Measurements from ENCODE around the gene TBC1D22A. TPM values are rescaled to one million over a fixed set of nuclear protein-coding genes. Genes with fewer than 3 reads are reported as not detected.
A peak's percentile ranks its signal among the peaks of the same experiment; 100 is the strongest.

The TBC1D22A gene
- total RNA-seq, 1 donor from 2014 or later: 14.3 TPM

- H3K4me3 Mint-ChIP-seq: no peak overlapping the region
- no peaks in the 10 kb centered on the region for H3K36me3 Mint-ChIP-seq (ENCODE audit: low read depth)
- no peak for TF ChIP-seq CTCF (conservative IDR thresholded peaks at IDR 0.05)
- H3K9me3 Mint-ChIP-seq: no peaks in the 10 kb centered on the region
- no peaks in the 10 kb centered on the region for H3K27me3 Mint-ChIP-seq (ENCODE audit: low read depth)
- H3K27ac Mint-ChIP-seq (ENCODE audit: unreplicated experiment): no peak overlapping the region
- no peak for DNase-seq (ENCODE audit: low read depth, low spot score)
- peaks cover 22% of the 10 kb centered on the region for H3K4me1 Mint-ChIP-seq
These were observed 174.7 kb downstream of the TBC1D22A start for GRCh38 chr22:46937185-46937584.

GRCh38 chr22:46937939-46938338 lies 175.5 kb downstream of the TBC1D22A start:
- Mint-ChIP-seq H3K4me3 (no peak overlapping the region), H3K27ac (ENCODE audit: unreplicated experiment) (no peak overlapping the region)

GRCh38 chr22:46941968-46942798 lies 179.7 kb downstream of the TBC1D22A start:
- Mint-ChIP-seq H3K4me3 (no peak overlapping the region), H3K27me3 (ENCODE audit: low read depth) (no peaks in the 10 kb centered on the region), H3K27ac (ENCODE audit: unreplicated experiment) (no peak overlapping the region), H3K9me3 (no peaks in the 10 kb centered on the region), H3K36me3 (ENCODE audit: low read depth) (no peaks in the 10 kb centered on the region), H3K4me1 (peaks cover 5% of the 10 kb centered on the region)
- no peak for DNase-seq (ENCODE audit: low read depth, low spot score)
- no peak for TF ChIP-seq CTCF (conservative IDR thresholded peaks at IDR 0.05)

More at GRCh38 chr22:46937939-46938338, 175.5 kb downstream of the TBC1D22A start:
- no peak for TF ChIP-seq CTCF (conservative IDR thresholded peaks at IDR 0.05)
- Mint-ChIP-seq H3K27me3 (ENCODE audit: low read depth) (no peaks in the 10 kb centered on the region), H3K36me3 (ENCODE audit: low read depth) (no peaks in the 10 kb centered on the region), H3K4me1 (peaks cover 22% of the 10 kb centered on the region), H3K9me3 (no peaks in the 10 kb centered on the region)
- DNase-seq (ENCODE audit: low read depth, low spot score): no peak

- no peak overlapping the region for H3K27ac Mint-ChIP-seq (ENCODE audit: unreplicated experiment)
- DNase-seq (ENCODE audit: low read depth, low spot score): no peak
- no peak for TF ChIP-seq CTCF (conservative IDR thresholded peaks at IDR 0.05)
- peaks cover 15% of the 10 kb centered on the region for H3K4me1 Mint-ChIP-seq
- H3K27me3 Mint-ChIP-seq (ENCODE audit: low read depth): no peaks in the 10 kb centered on the region
- H3K9me3 Mint-ChIP-seq: no peaks in the 10 kb centered on the region
- H3K36me3 Mint-ChIP-seq (ENCODE audit: low read depth): no peaks in the 10 kb centered on the region
- no peak overlapping the region for H3K4me3 Mint-ChIP-seq
These were observed 180.6 kb downstream of the TBC1D22A start for GRCh38 chr22:46942799-46943785.

- Mint-ChIP-seq H3K4me3 (no peak overlapping the region), H3K36me3 (ENCODE audit: low read depth) (peaks cover 10% of the 10 kb centered on the region), H3K9me3 (no peaks in the 10 kb centered on the region), H3K4me1 (peaks cover 25% of the 10 kb centered on the region), H3K27me3 (ENCODE audit: low read depth) (no peaks in the 10 kb centered on the region), H3K27ac (ENCODE audit: unreplicated experiment) (peak overlapping the region; percentile 67)
- no peak for DNase-seq (ENCODE audit: low read depth, low spot score)
- no peak for TF ChIP-seq CTCF (conservative IDR thresholded peaks at IDR 0.05)
These were observed 183.0 kb downstream of the TBC1D22A start for GRCh38 chr22:46945481-46945880.

All from neural crest cell (in vitro differentiated cells).